ENCODE results near the gene SDC3. TPM values are rescaled to one million over a fixed set of nuclear protein-coding genes. Genes with fewer than 3 reads are reported as not detected.

Gene SDC3
- total and polyA plus RNA-seq, 2 donors (not counting 1 experiment from before 2014, with no cell fraction given): 0.30 to 4.6 TPM

DNA sequence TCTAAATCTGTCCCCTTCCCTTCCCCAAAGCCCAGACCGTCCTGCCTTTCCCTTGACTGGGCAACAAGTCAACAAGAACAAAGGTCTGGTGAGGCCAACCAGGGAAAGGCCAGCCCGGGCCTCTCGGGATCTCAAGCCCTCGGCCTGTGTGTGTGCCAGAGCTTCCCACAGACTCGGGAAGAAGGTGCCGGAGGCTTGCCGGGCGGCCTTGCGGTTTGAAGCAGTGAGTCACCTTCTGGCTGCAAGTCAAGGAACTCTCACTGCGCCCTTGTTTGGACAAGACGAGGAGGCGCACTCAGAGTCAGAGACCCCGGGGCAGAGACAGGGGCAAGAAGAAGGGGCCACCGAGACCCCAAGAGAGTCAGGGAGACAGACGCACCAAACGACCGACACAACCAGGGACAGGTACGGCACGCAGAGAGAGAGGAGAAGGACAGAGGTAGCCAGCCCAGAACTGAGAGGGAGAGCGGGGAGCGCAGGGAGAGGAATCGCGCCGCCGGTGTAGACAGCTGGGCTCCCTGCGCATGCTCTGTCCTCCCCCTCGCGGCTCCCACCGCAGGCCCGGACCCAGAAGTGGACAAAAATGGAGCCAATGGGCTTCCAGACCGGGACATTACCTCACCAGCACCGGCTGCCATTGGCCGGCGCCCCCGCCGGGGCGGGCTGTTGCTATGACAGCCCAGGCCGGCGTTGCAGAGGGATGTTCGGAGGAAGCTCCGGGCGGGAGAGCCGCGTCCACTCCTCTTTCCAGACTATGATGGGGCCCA, 84.4 kb downstream of the SDC3 start:
- peak overlapping the region; percentile 81 for H2AFZ ChIP-seq (ENCODE audit: insufficient read depth, low read depth, low read length, poor library complexity, severe bottlenecking)
- ChIA-PET POLR2A (interaction anchor here (1.2 kb wide), 1 partner anchor 91 kb away, joined by 3 read pairs; no protein-coding TSS in a partner anchor), CTCF (interaction anchor here (1.1 to 1.8 kb wide), 3 partner anchors 17 to 87 kb away, joined by 3 to 6 read pairs (median 4); no protein-coding TSS in a partner anchor)
- peaks cover 22% of the 10 kb centered on the region for H3K4me1 Mint-ChIP-seq
- H3K4me3 Mint-ChIP-seq: peak overlapping the region; percentile 89
- peaks cover 0 to 51% (median 37%) of the 10 kb centered on the region in 4 experiments for H3K27me3 ChIP-seq (replicated peaks in 1 of 4; ENCODE audit: control extremely low read depth in 1 of 4, control insufficient read depth in 3 of 4, insufficient read depth in 4 of 4, low read length in 3 of 4)
- peak overlapping the region in 4 of 5 experiments; percentile 13 to 56 (median 31) for H3K4me3 ChIP-seq (ENCODE audit: control extremely low read depth in 1 of 5, extremely low read depth in 1 of 5, insufficient read depth in 1 of 5, low read depth in 2 of 5, low read length in 4 of 5)
- ATAC-seq (ENCODE audit: low read depth) (peak; percentile 96), DNase-seq (peak; percentile 82)
- peaks cover 0 to 2% (median 0%) of the 10 kb centered on the region in 3 donors for H3K9me3 ChIP-seq (ENCODE audit: control extremely low read depth in 1 of 3, control insufficient read depth in 2 of 3, insufficient read depth in 1 of 3, low read length in 2 of 3)
- H3K36me3 ChIP-seq (replicated peaks in 1 of 2; ENCODE audit: control extremely low read depth in 1 of 2, control insufficient read depth in 1 of 2, extremely low read depth in 1 of 2, insufficient read depth in 2 of 2, low read length in 1 of 2): no peaks in the 10 kb centered on the region
- peak overlapping the region; percentile 59 for H3K9ac ChIP-seq (ENCODE audit: low read length)
- no peak overlapping the region for H3K27ac ChIP-seq (ENCODE audit: low read length in 2 of 2)
- no peaks in the 10 kb centered on the region for H4K20me1 ChIP-seq (ENCODE audit: control insufficient read depth, insufficient read depth, low read length, poor library complexity, severe bottlenecking)
- H3K4me1 ChIP-seq (ENCODE audit: control insufficient read depth in 2 of 2, insufficient read depth in 2 of 2, low read length in 2 of 2): peaks cover 15 to 22% of the 10 kb centered on the region in 2 donors
- no peak overlapping the region for H3K27ac Mint-ChIP-seq
- intact Hi-C loops (cut with micrococcal nuclease): loop anchor here (5.0 kb wide), 1 partner anchor 58 kb away; no protein-coding TSS in a partner anchor
- H3K9me3 Mint-ChIP-seq (ENCODE audit: insufficient read depth): no peaks in the 10 kb centered on the region
- H3K27me3 Mint-ChIP-seq: peaks cover 75% of the 10 kb centered on the region
- TF ChIP-seq, protein P1, sequence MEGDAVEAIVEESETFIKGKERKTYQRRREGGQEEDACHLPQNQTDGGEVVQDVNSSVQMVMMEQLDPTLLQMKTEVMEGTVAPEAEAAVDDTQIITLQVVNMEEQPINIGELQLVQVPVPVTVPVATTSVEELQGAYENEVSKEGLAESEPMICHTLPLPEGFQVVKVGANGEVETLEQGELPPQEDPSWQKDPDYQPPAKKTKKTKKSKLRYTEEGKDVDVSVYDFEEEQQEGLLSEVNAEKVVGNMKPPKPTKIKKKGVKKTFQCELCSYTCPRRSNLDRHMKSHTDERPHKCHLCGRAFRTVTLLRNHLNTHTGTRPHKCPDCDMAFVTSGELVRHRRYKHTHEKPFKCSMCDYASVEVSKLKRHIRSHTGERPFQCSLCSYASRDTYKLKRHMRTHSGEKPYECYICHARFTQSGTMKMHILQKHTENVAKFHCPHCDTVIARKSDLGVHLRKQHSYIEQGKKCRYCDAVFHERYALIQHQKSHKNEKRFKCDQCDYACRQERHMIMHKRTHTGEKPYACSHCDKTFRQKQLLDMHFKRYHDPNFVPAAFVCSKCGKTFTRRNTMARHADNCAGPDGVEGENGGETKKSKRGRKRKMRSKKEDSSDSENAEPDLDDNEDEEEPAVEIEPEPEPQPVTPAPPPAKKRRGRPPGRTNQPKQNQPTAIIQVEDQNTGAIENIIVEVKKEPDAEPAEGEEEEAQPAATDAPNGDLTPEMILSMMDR (IDR thresholded peaks at IDR 0.05): no peak
- no peak for TF ChIP-seq EZH2 (IDR thresholded peaks at IDR 0.05; ENCODE audit: borderline replicate concordance, insufficient read depth, low read depth, low read length, poor library complexity, severe bottlenecking)
- WGBS (ENCODE audit: insufficient coverage): 1% methylated on average over 44 of the region's 44 CpGs
- H3K79me2 ChIP-seq (ENCODE audit: control insufficient read depth, insufficient read depth, low read length): no peaks in the 10 kb centered on the region
- H3K4me2 ChIP-seq (replicated peaks; ENCODE audit: low read depth, low read length, poor library complexity, severe bottlenecking): peak overlapping the region; percentile 84

DNA sequence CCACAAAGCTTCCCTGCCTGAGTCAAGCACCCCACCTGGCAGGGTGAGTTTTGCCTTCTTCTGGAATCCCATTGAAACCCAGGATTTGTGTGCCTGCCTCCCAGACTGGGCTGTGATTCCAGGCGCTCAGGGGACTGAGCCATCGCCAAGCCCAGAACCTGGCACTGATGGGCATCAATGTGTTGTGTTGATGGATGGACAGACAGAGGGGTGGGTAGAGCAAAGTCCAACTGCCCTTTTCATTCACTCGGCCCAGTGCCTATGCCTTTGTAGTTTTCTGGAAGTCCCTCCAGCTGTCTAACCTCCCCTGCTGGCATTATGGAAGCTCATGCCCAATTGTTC, 85.0 kb downstream of the SDC3 start:
- Histone ChIP-seq H3K9ac (ENCODE audit: low read length) (no peak overlapping the region), H2AFZ (ENCODE audit: insufficient read depth, low read depth, low read length, poor library complexity, severe bottlenecking) (peak overlapping the region; percentile 81), H3K4me2 (replicated peaks; ENCODE audit: low read depth, low read length, poor library complexity, severe bottlenecking) (peak overlapping the region; percentile 84), H3K27me3 (replicated peaks in 1 of 4; ENCODE audit: control extremely low read depth in 1 of 4, control insufficient read depth in 3 of 4, insufficient read depth in 4 of 4, low read length in 3 of 4) (peaks cover 0 to 53% (median 31%) of the 10 kb centered on the region in 4 experiments), H3K9me3 (ENCODE audit: control extremely low read depth in 1 of 3, control insufficient read depth in 2 of 3, insufficient read depth in 1 of 3, low read length in 2 of 3) (no peaks in the 10 kb centered on the region), H3K27ac (ENCODE audit: low read length in 2 of 2) (no peak overlapping the region), H4K20me1 (ENCODE audit: control insufficient read depth, insufficient read depth, low read length, poor library complexity, severe bottlenecking) (no peaks in the 10 kb centered on the region), H3K79me2 (ENCODE audit: control insufficient read depth, insufficient read depth, low read length) (no peaks in the 10 kb centered on the region), H3K36me3 (replicated peaks in 1 of 2; ENCODE audit: control extremely low read depth in 1 of 2, control insufficient read depth in 1 of 2, extremely low read depth in 1 of 2, insufficient read depth in 2 of 2, low read length in 1 of 2) (no peaks in the 10 kb centered on the region), H3K4me1 (ENCODE audit: control insufficient read depth in 2 of 2, insufficient read depth in 2 of 2, low read length in 2 of 2) (peaks cover 15 to 22% of the 10 kb centered on the region in 2 donors), H3K4me3 (ENCODE audit: control extremely low read depth in 1 of 5, extremely low read depth in 1 of 5, insufficient read depth in 1 of 5, low read depth in 2 of 5, low read length in 4 of 5) (peak overlapping the region in 1 of 5 experiments; percentile 56)
- CTCF ChIA-PET: interaction anchor here (1.1 to 1.8 kb wide), 3 partner anchors 17 to 87 kb away, joined by 3 to 6 read pairs (median 4); no protein-coding TSS in a partner anchor
- Mint-ChIP-seq H3K9me3 (ENCODE audit: insufficient read depth) (no peaks in the 10 kb centered on the region), H3K4me3 (peak overlapping the region; percentile 89), H3K4me1 (peaks cover 22% of the 10 kb centered on the region), H3K27me3 (peaks cover 74% of the 10 kb centered on the region), H3K27ac (no peak overlapping the region)
- intact Hi-C loops (cut with micrococcal nuclease): loop anchor here (5.0 kb wide), 1 partner anchor 59 kb away; no protein-coding TSS in a partner anchor
- DNase-seq (no peak), ATAC-seq (ENCODE audit: low read depth) (no peak)
- POLR2A ChIA-PET: interaction anchor here (1.2 kb wide), 1 partner anchor 91 kb away, joined by 3 read pairs; no protein-coding TSS in a partner anchor
- no peak for TF ChIP-seq EZH2 (IDR thresholded peaks at IDR 0.05; ENCODE audit: borderline replicate concordance, insufficient read depth, low read depth, low read length, poor library complexity, severe bottlenecking)
- TF ChIP-seq, protein P1 (IDR thresholded peaks at IDR 0.05): no peak
- 90% methylated on average over 3 of the region's 3 CpGs for WGBS (ENCODE audit: insufficient coverage)

All from B cell (primary cell).